GM19395 (cell line): ENCODE data around the gene MLLT10.
"Not testable (repeated sequence)": the region's sequence is repeated elsewhere in the genome, so short reads cannot be mapped to it uniquely, and the experiment has no call there.

ENCODE experiments used
- ATAC-seq: cut with Tn5 transposase; IDR thresholded peaks from one replicate; pipeline ENCODE4 v1.9.1; 2021; ENCODE audit warnings: mild to moderate bottlenecking, moderate library complexity; ENCODE audit not compliant: unreplicated experiment

Gene MLLT10

DNA sequence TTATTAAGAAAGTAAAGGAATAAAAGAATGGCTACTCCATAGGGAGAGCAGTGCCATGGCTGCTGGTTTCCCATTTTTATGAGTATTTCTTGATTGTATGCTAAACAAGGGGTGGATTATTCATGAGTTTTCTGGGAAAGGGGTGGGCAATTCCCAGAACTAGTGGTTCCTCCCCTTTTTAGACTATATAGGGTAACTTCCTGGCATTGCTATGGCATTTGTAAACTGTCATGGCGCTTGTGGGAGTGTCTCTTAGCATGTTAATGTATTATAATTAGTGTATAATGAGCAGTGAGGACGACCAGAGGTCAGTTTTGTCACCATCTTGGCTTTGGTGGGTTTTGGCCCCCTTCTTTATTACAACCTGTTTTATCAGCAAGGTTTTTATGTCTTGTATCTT, 40.5 kb downstream of the MLLT10 start:
- ATAC-seq, result not testable (repeated sequence)

DNA sequence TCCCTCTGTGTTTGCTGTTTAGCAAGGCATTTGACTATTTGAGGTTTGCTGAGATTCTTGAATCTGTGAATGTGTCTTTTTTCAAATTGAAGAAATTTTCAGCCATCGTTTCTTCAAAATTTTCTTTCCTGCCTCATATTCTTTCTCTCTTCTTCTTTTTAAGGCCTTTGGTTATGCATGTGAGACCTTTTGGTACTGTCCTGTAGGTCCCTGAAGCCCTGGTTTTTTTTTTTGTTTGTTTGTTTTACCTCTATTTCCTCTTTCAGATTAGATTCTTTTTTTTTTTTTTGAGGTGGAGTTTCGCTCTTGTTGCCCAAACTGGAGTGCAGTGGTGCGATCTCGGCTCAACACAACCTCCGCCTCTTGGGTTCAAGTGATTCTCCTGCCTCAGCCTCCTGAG, 45.3 kb downstream of the MLLT10 start:
- no peak for ATAC-seq

DNA sequence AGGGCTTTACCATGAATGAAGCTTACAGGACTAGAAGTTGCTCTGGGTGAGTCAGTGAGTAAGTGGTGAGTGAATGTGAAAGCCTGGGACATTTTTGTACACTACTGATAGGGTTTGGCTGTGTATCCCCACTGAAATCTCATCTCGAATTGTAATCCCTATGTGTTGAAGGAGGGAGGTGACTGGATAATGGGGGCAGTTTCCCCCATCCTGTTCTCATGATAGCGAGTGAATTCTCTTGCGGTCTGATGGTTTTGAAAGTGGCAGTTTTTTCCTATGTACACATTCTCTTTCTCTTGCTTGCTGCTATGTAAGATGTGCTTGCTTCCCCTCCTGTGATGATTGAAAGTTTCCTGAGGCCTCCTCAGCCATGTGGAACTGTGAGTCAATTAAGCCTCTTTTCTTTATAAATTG, 47.4 kb downstream of the MLLT10 start:
- peak; percentile 85 for ATAC-seq

DNA sequence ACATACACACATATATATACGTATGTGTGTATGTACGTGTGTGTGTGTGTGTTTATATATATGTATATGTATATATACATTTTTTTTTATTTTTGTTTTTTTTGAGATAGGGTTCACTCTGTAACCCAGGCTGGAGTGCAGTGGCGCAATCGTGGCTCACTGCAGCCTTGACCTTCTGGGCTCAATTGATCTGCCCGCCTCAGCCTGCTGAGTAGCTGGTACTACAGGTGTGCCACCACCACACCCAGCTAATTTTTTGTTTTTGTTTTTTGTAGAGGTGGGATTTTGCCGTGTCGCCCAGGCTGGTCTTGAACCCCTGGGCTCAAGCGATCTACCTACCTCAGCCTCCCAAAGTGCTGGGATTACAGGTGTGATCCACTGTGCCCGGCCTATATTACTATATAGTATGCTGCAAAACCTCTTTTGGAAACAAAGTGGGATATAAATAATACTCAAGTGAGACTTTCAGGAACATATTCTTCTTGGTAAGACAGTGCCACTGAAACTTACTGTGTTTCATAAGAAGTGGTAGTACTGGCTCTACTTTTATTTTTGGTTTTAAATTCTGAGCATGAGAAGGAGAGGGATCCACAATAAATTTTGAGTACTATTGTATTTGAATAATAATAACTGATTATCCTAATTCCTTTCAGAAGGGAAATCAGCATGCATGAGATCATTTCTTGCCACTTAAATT, 51.0 kb downstream of the MLLT10 start:
- no peak for ATAC-seq

DNA sequence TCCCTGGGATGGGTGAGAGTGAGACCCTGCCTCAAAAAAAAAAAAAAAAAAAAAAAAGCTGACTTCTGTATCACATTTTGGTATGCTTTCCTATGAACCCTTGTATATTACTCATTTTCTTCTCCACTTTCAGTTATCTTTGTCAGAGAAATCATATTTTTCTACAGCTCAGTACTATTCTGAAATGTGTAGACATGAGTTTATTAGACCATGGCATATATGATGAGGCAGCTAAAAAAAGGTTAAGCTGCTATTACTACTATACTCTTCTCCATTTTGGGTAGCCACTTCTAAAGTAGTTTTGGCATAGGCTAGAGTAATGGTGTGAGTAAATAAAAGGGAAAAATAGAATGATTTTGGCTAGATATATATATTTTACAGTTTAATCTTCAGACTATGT, 53.4 kb downstream of the MLLT10 start:
- no peak for ATAC-seq

DNA sequence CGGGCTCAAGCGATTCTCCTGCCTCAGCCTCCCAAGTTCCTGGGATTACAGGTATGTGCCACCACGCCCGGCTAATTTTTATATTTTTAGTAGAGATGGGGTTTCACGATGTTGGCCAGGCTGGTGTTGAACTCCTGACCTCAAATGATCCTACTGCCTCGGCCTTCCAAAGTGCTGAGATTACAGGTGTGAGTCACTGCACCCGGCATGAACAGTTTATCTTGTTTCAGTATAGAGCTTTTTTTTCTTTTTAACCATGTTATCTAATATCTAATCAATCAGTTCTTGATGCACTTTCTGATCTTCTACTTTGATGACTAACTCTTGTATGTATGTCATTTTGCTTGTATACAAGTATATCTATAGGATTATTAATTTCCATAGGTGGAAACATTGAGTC, 54.1 kb downstream of the MLLT10 start:
- ATAC-seq, result not testable (repeated sequence)

DNA sequence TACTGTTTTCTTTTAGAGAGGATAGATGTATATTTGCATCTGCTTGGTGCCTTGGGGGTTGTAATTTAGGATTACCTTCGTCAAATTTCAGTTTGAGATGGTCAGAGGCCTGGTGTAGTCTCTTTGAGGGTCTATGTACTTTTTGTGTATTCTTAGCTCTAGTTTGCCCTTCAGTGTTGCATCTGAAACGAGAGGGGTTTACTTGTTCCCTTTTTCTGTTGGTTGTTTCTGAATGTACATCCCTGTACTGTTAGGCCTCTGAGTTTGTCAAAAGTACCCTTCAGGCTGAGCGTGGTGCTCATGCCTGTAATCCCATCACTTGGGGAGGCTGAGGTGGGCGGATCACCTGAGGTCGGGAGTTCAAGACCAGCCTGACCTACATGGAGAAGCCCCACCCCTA, 60.0 kb downstream of the MLLT10 start:
- ATAC-seq, result no peak

DNA sequence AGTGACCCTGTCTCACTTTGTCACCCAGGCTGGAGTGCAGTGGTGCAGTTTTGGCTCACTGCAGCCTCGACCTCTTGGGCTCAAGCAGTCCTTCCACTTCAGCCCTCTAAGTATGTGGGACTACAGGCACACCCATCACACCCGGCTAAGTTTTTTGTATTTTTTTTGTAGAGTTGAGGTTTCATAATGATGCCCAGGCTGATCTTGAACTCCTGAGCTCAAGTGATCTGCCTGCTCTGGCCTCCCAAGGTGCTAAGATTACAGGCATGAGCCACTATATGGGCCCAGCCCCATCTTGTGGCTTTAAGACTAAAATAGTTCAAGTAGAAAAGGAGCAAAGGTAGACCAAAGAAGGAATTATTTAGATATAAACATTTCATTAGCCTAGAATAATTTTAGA, 65.5 kb downstream of the MLLT10 start:
- no peak for ATAC-seq

DNA sequence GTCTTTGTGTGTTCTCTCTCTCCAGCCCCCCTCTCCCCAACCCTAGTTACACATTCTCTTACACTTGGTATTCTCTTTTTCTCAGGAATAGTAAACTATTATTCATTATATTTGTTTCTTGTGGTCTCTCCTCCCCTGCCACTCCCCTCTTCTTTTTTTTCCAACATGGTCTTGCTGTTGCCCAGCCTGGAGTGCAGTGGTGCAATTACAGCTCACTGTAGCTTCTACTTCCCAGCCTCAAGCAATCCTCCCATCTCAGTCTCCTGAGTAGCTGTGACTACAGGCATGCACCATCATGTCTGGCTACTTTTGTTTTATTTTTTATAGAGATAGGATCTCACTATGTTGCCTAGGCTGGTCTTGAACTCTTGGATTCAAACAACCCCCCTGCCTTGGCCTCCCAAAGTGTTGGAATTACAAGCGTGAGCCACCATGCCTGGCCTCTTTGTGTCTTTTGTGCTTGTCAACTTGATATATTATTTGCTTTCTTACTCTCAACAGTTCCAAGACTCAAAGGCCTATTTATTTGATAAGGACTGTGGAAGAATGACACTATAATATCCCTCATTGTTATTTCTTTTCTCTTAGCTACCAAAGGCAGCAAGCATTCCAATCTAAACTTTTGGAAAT, 66.9 kb downstream of the MLLT10 start:
- no peak for ATAC-seq

DNA sequence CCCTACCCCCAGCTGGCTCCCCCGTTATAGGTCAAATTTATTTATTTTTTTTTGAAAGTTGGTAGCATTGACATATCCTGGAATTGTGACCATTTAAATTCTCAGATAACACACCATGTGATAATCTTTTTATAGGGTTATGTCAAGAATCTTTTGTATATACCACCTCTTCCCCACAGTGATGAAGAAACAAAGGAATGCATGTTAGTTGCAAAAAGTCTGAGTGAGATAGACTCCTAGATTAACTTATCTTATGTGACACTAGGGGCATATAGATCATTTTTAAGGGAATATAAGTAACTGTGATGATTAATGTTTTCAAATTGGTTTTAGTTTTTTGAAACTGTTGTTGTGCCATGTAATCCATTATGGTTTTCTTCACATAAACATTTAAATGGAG, 68.3 kb downstream of the MLLT10 start:
- no peak for ATAC-seq

DNA sequence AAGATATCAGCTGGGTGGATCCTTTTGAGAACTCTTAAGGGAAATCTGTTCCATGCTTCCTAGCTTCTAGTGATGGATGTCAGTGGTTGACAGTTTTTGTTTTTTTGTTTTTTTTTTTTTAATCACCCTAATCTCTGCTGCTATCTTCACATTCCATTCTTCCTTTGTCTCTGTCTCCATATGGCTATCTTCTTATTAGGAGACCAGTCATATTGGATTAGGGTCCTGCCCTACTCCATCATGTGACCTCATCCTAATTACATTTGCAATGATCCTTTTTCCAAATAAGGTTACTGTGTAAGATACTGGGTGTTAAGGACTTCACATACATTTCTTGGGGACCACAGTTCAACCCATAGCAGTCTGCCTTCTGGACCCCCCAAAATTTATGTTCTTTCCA, 69.7 kb downstream of the MLLT10 start:
- no peak for ATAC-seq

DNA sequence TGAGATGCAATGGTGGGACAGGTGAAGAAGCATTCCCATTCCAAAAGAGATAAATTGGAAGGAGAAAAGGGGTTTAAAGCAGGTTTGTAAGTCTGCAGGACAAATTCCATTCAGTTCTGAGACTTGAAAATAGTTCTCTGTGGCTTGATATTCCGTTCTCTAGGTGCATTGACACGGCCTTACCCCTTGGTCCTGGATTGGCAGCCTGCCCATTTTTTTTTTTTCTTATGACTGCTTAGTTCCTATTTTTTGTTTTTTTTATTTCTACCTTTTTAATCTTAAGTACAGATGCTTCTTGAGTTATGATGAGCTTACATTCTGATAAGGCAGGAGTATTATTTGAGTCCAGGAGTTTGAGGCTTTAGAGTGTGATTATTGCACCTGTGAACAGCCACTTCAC, 70.6 kb downstream of the MLLT10 start:
- no peak for ATAC-seq

DNA sequence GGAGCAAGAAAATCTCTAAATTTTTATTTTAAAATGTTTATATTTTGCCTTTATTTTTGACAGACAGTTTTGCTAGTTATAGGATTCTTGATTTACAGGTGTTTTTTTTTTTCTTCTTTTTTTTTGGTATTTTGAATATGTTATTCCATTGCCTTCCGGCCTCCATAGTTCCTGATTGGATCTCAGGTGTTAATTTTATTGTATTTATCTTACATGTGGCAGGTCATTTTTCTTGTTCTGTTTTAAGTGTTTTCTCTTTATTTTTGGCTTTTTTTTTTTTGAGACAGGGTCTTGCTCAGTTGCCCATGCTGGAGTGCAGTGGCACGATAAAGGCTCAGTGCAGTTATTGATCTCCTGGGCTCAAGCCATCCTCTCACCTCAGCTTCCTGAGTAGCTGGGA, 73.9 kb downstream of the MLLT10 start:
- no peak for ATAC-seq

DNA sequence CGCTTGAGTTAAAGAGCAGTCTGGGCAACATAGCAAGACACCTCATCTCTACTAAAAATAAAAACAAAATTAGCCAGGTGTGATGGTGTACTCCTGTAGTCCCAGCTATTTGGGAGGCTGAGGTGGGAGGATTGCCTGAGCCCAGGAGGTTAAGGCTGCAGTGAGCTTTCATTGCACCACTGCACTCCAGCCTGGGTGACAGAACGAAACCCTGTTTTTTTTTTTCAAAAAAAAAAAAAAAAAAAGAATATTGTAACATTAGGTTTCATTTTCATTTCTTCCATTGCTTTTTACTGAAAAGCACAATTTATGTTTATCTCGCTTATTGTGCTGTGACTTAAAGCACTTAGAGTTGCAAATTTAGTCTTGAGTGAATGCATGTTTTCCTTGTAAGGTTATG, 80.0 kb downstream of the MLLT10 start:
- ATAC-seq, result no peak

DNA sequence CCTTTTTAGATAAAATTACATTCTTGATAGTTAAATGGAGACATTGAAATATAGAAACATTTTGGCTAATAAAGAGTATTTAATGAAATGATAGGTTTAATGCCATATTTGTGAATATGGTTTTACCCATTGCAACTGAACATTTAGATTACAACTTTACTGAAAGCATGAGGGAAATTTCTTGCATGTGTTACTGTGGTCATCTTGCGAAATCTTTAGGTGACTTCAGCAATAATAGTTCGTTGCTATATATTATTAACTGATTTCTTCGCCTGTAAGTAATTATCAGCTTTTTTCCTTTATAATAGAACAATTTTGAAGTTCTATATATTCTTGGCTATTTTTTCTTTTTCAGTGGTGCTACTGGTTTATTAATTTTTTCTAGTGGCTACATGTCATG, 83.2 kb downstream of the MLLT10 start:
- ATAC-seq, result no peak

DNA sequence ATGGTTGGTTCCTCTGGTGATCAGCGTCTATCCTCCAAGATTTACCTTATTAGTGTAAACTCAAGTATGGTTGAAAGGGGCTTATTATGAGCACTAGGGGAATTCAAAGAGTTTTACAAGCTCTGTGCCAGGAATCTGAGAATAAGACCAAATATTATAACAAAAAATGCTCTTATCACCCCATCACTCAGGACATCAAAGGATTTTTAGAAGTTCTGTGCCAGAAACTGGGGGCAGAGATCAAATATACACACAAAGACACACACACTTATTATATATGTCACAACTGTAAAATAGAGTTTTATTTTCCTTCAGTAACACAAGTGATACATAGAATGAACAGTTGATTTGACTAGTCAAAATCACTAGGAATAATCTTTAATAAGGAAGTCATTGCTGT, 89.3 kb downstream of the MLLT10 start:
- no peak for ATAC-seq

DNA sequence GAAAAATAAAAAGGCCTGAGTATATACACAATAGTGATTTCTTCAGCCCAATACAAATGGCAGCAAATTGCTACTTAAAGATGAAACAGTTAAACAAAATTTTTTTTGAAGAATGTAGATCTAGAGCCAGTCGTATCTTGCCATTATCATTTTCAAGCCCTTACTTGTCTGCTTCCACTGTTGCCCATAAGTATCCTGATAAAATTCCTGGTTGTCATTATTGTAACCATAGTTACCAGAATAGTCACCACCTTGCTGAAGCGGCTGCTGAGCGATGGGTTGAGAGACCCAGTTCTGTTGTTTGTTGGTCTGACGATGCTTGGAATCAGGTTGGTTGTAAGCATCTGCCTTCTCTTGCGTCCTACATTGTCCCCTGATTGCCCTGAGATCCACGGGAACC, 90.4 kb downstream of the MLLT10 start:
- ATAC-seq, result not testable (repeated sequence)

DNA sequence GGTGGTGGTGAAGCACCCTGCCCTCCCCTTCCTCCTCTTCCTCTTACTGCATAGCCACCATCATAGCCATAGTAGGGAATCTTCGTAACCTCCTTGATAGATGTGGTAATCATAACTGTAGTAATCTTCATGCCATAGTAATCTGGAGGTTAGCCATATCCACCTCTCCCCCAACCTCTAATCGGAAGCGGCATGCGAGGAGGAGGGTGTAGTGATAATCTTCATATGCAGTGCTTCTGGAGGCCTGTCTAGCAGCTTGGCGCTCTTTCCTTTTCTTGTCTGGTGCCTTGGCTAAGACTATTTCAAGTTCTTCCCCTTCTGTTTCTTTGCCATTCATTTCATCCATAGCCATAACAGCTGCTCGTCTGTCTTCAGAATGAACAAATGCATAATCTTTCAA, 90.9 kb downstream of the MLLT10 start:
- no peak for ATAC-seq

DNA sequence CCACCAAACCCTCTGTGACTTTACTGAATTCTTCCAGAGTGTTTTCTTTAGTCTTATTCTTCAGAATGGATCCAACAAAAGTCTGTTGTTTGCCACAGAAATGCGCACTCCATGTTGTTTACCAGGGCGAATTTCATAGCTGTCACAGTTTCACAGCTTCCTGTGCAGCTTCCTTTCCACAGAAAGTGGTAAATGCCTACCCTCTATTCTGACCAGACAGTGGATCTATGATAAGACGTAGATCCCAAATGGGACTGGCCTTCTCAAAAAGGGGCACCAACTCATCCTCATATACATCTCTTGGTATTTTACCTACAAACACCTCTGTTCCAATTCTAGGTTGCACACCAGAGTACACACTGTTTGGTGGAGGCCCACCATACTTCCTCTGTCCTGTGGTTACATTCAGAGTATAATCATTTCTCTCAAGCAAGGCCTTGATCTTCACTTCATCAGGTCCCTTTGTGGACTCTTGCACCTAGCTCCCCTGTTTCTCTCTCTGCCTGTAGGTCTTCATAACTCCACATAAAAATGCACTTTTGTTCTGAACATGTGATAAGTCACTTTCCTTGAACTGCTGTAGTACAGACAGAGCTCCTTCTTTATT, 91.7 kb downstream of the MLLT10 start:
- no peak for ATAC-seq

DNA sequence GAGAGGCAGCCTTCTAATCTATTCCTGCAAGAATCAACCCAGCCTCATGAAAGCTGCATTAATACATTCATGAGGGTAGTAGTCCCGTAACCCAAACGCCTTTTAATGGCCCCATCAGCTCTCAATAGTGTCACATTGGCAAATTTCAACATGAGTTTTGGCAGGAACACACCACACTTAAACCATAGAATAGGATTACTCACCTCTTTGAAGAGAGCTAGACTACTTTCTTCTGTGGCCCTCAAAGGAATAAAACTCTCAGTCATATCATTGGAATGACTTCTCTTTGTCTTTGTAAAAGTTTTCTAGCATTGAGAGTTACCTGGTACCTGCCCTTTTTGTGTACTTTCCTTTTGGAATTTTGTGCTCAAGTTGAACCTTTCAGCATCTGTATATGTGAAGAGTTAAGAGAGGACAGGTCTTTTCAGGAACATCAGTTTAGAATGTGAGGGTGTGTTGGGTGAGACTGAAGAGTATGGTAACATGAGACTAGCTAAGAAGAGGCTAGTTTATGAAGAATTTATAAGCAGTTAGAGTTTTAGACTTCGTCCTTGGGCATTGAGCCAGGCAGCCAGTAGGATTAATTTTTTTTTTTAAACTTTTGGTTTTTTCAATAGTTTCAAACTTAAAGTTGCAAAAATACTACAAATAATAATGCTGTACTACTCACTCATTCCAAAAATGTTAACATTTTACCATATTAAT, 92.6 kb downstream of the MLLT10 start:
- no peak for ATAC-seq

DNA sequence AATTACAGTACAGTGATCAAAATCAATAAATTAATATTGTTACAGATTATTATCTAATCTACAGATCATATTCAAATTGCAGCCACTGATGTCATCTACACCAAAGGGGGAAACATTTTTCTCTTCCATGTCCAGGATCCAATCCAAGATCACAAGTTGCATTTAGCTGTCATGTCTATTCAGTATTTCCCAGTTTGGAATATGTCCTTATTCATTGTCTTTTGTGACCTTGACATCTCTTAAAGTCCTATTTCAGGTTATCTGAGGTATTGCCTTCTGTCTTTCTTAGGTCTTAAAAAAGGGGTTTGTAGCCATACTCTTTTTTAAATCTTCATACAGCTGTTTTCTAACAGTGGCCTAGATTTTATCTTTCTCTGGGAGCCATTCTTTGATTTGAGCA, 93.3 kb downstream of the MLLT10 start:
- ATAC-seq, result no peak

DNA sequence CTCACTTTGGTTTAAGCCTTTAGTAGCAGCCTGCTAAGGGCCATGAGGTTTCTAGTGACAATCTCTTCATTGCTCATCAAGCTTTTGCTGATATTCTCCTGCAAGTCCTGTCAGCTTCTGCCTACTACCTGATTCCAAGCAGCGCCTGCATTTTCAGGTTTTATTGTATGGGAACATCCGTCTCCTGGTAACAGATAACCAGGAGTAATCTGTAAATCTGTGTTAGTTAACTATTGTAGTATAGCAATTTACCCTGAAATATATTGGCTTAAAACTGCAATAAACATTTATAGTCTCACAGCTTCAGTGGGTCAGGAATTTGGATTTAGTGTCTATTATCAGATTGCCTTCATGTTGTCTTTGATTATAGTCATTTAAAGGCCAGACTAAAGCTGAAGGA, 94.0 kb downstream of the MLLT10 start:
- no peak for ATAC-seq
